CD8-positive, alpha-beta memory T cell (primary cell): ENCODE data around the gene LCE1A. TPM values are rescaled to one million over a fixed set of nuclear protein-coding genes. Genes with fewer than 3 reads are reported as not detected.

Experiments used
- CTCF ChIA-PET: fragments of 350-600 bp; sonication (Branson Sonifier 250); formaldehyde crosslinking; loops from one replicate; lab custom pipeline; 2021; ENCODE audit warnings: antibody characterized with exemption; lab: Charles Lee
- POLR2A ChIA-PET: fragments of 350-600 bp; sonication (Branson Sonifier 250); formaldehyde crosslinking; loops from one replicate; lab custom pipeline; 2021; ENCODE audit warnings: antibody characterized with exemption; lab: Charles Lee
- DNase-seq, 5 donors: peaks; one replicate each; pipeline versions ENCODE4 v3.0.0 to v3.0.0-alpha.2; 2020 to 2022; ENCODE audit warnings: mixed read lengths in 1 of 5
- H3K27ac ChIP-seq: one replicate; pipeline ENCODE4 v1.7.0; 2013; ENCODE audit warnings: low read depth, mild to moderate bottlenecking, low read length, moderate library complexity
- H3K27me3 ChIP-seq: 2 replicates; pipeline ENCODE4 v1.7.0; 2013; ENCODE audit warnings: low read length, mild to moderate bottlenecking; ENCODE audit not compliant: insufficient read depth, poor library complexity, severe bottlenecking
- H3K36me3 ChIP-seq: 2 replicates; pipeline ENCODE4 v1.7.0; 2013; ENCODE audit warnings: mild to moderate bottlenecking, low read length, moderate library complexity; ENCODE audit not compliant: insufficient read depth
- H3K4me1 ChIP-seq: 2 replicates; pipeline ENCODE4 v1.7.0; 2013; ENCODE audit warnings: mild to moderate bottlenecking, low read length, moderate library complexity; ENCODE audit not compliant: insufficient read depth
- H3K4me3 ChIP-seq: 2 replicates; pipeline ENCODE4 v1.7.0; 2013; ENCODE audit warnings: mild to moderate bottlenecking, low read length
- H3K9me3 ChIP-seq: 2 replicates; pipeline ENCODE4 v1.7.0; 2013; ENCODE audit warnings: mild to moderate bottlenecking, low read length
- H3K27ac Mint-ChIP-seq, 8 donors: one replicate each; pipeline ENCODE4 v1.8.0; 2020 to 2021; ENCODE audit warnings: mixed read lengths in 8 of 8, mild to moderate bottlenecking in 6 of 8, inconsistent platforms in 3 of 8, moderate library complexity in 3 of 8
- H3K27me3 Mint-ChIP-seq, 2 donors: one replicate each; pipeline ENCODE4 v1.8.0; 2020 to 2021; ENCODE audit warnings: mixed read lengths in 2 of 2, mild to moderate bottlenecking in 1 of 2, moderate library complexity in 1 of 2
- H3K36me3 Mint-ChIP-seq, 3 donors: one replicate each; pipeline ENCODE4 v1.8.0; 2020 to 2021; ENCODE audit warnings: mixed read lengths in 3 of 3, inconsistent platforms in 1 of 3, mild to moderate bottlenecking in 1 of 3
- H3K4me1 Mint-ChIP-seq, 3 donors: one replicate each; pipeline ENCODE4 v1.8.0; 2020 to 2021; ENCODE audit warnings: mixed read lengths in 3 of 3, inconsistent platforms in 1 of 3, mild to moderate bottlenecking in 1 of 3
- H3K4me3 Mint-ChIP-seq, 7 donors: one replicate each; pipeline ENCODE4 v1.8.0; 2020 to 2021; ENCODE audit warnings: mixed read lengths in 7 of 7, mild to moderate bottlenecking in 6 of 7, moderate library complexity in 4 of 7, inconsistent platforms in 2 of 7
- H3K9me3 Mint-ChIP-seq, 5 donors: one replicate each; pipeline ENCODE4 v1.8.0; 2020 to 2022; ENCODE audit warnings: mixed read lengths in 5 of 5, mild to moderate bottlenecking in 3 of 5, moderate library complexity in 2 of 5, inconsistent platforms in 1 of 5
- polyA plus RNA-seq: library from polyadenylated mRNA; unstranded; fragments of 300-500 nt; fragmentation: Illumina TruSeq; gene quantifications from one replicate; pipeline ENCODE4 v1.2.3, GENCODE V29; 2021
- total RNA-seq, 2 experiments: library from RNA; stranded (reverse); gene quantifications; one replicate each; pipeline ENCODE4 v1.2.3, GENCODE V29; 2021

The LCE1A gene
- total RNA-seq, result not detected
- not detected for polyA plus RNA-seq

- Mint-ChIP-seq H3K4me1 (no peaks in the 10 kb centered on the region), H3K27me3 (peaks cover 8 to 55% of the 10 kb centered on the region in 2 donors), H3K9me3 (peaks cover 0 to 2% (median 0%) of the 10 kb centered on the region in 5 donors), H3K27ac (peak within 1 kb of the TSS in 1 of 8 donors; percentile 1), H3K4me3 (no peak within 1 kb of the TSS), H3K36me3 (no peaks in the 10 kb centered on the region)
- H3K36me3 ChIP-seq, result no peaks in the 10 kb centered on the region
- no peak within 1 kb of the TSS for H3K4me3 ChIP-seq
- ChIA-PET POLR2A (no interaction called here), CTCF (no interaction called here)
- no peaks in the 10 kb centered on the region for H3K4me1 ChIP-seq
- no peak within 1 kb of the TSS for H3K27ac ChIP-seq
- H3K9me3 ChIP-seq, result no peaks in the 10 kb centered on the region
- DNase-seq, result no peak
- H3K27me3 ChIP-seq, result peaks cover 5% of the 10 kb centered on the region
Measured at GRCh38 chr1:152827173-152827572, at the start of gene LCE1A. TSS of gene LCE1A (plus strand) at chr1:152827473. CDS start at chr1:152827473, 0 bp downstream.

- Mint-ChIP-seq H3K36me3 (no peaks in the 10 kb centered on the region), H3K27me3 (peaks cover 14 to 50% of the 10 kb centered on the region in 2 donors), H3K27ac (no peak overlapping the region), H3K4me3 (no peak overlapping the region), H3K9me3 (peaks cover 0 to 7% (median 0%) of the 10 kb centered on the region in 5 donors), H3K4me1 (no peaks in the 10 kb centered on the region)
- Histone ChIP-seq H3K27ac (no peak overlapping the region), H3K4me1 (no peaks in the 10 kb centered on the region), H3K36me3 (no peaks in the 10 kb centered on the region), H3K4me3 (no peak overlapping the region), H3K9me3 (no peaks in the 10 kb centered on the region), H3K27me3 (no peaks in the 10 kb centered on the region)
- ChIA-PET POLR2A (no interaction called here), CTCF (no interaction called here)
- DNase-seq, result no peak
Measured at GRCh38 chr1:152777510-152778137, 49.6 kb upstream of the LCE1A start.

GRCh38 chr1:152783095-152783494, 44.2 kb upstream of the LCE1A start:
- Mint-ChIP-seq H3K9me3 (no peaks in the 10 kb centered on the region), H3K36me3 (no peaks in the 10 kb centered on the region), H3K4me3 (no peak overlapping the region), H3K27me3 (peaks cover 17 to 65% of the 10 kb centered on the region in 2 donors), H3K4me1 (no peaks in the 10 kb centered on the region), H3K27ac (no peak overlapping the region)
- no peak for DNase-seq
- no peaks in the 10 kb centered on the region for H3K36me3 ChIP-seq
- H3K4me1 ChIP-seq, result no peaks in the 10 kb centered on the region
- no peaks in the 10 kb centered on the region for H3K9me3 ChIP-seq
- ChIA-PET CTCF (no interaction called here), POLR2A (no interaction called here)
- H3K27ac ChIP-seq, result no peak overlapping the region
- peaks cover 5% of the 10 kb centered on the region for H3K27me3 ChIP-seq
- H3K4me3 ChIP-seq, result no peak overlapping the region

GRCh38 chr1:152786077-152786476, 41.2 kb upstream of the LCE1A start, which contains the start of gene LCE1E:
TSS of gene LCE1E (plus strand) at chr1:152786257. CDS start at chr1:152787300, 1,043 bp downstream.
- ChIA-PET POLR2A (no interaction called here), CTCF (no interaction called here)
- no peaks in the 10 kb centered on the region for H3K9me3 Mint-ChIP-seq
- no peak within 1 kb of the TSS for H3K27ac Mint-ChIP-seq
- H3K9me3 ChIP-seq, result no peaks in the 10 kb centered on the region
- H3K36me3 ChIP-seq, result no peaks in the 10 kb centered on the region
- H3K27ac ChIP-seq, result no peak within 1 kb of the TSS
- peaks cover 16 to 49% of the 10 kb centered on the region in 2 donors for H3K27me3 Mint-ChIP-seq
- H3K36me3 Mint-ChIP-seq, result no peaks in the 10 kb centered on the region
- H3K4me3 ChIP-seq, result no peak within 1 kb of the TSS
- no peaks in the 10 kb centered on the region for H3K4me1 Mint-ChIP-seq
- DNase-seq, result no peak
- no peaks in the 10 kb centered on the region for H3K4me1 ChIP-seq
- peaks cover 5% of the 10 kb centered on the region for H3K27me3 ChIP-seq
- H3K4me3 Mint-ChIP-seq, result no peak within 1 kb of the TSS

GRCh38 chr1:152795686-152796085, 31.6 kb upstream of the LCE1A start:
- no peaks in the 10 kb centered on the region for H3K27me3 ChIP-seq
- no peak overlapping the region for H3K4me3 ChIP-seq
- Mint-ChIP-seq H3K27ac (no peak overlapping the region), H3K27me3 (peaks cover 4 to 11% of the 10 kb centered on the region in 2 donors), H3K9me3 (no peaks in the 10 kb centered on the region), H3K4me1 (no peaks in the 10 kb centered on the region), H3K4me3 (no peak overlapping the region), H3K36me3 (no peaks in the 10 kb centered on the region)
- CTCF ChIA-PET, result no interaction called here
- DNase-seq, result no peak
- no peak overlapping the region for H3K27ac ChIP-seq
- H3K36me3 ChIP-seq, result no peaks in the 10 kb centered on the region
- no peaks in the 10 kb centered on the region for H3K9me3 ChIP-seq
- H3K4me1 ChIP-seq, result no peaks in the 10 kb centered on the region
- POLR2A ChIA-PET, result no interaction called here

- ChIA-PET POLR2A (no interaction called here), CTCF (no interaction called here)
- Histone ChIP-seq H3K4me1 (no peaks in the 10 kb centered on the region), H3K36me3 (no peaks in the 10 kb centered on the region), H3K9me3 (no peaks in the 10 kb centered on the region), H3K4me3 (no peak within 1 kb of the TSS), H3K27ac (no peak within 1 kb of the TSS), H3K27me3 (no peaks in the 10 kb centered on the region)
- no peaks in the 10 kb centered on the region for H3K9me3 Mint-ChIP-seq
- no peaks in the 10 kb centered on the region for H3K36me3 Mint-ChIP-seq
- H3K27ac Mint-ChIP-seq, result peak within 1 kb of the TSS in 1 of 8 donors; percentile 63
- DNase-seq, result no peak
- no peak within 1 kb of the TSS for H3K4me3 Mint-ChIP-seq
- no peaks in the 10 kb centered on the region for H3K4me1 Mint-ChIP-seq
- peaks cover 4 to 12% of the 10 kb centered on the region in 2 donors for H3K27me3 Mint-ChIP-seq
Measured at GRCh38 chr1:152796421-152796820, 30.9 kb upstream of the LCE1A start, which contains the start of gene LCE1D. TSS of gene LCE1D (plus strand) at chr1:152796721. CDS start at chr1:152797795, 1,074 bp downstream.

GRCh38 chr1:152801333-152801732, 25.9 kb upstream of the LCE1A start:
- Mint-ChIP-seq H3K4me3 (no peak overlapping the region), H3K27ac (no peak overlapping the region), H3K4me1 (no peaks in the 10 kb centered on the region), H3K9me3 (no peaks in the 10 kb centered on the region), H3K36me3 (no peaks in the 10 kb centered on the region), H3K27me3 (peaks cover 4 to 37% of the 10 kb centered on the region in 2 donors)
- no peak overlapping the region for H3K27ac ChIP-seq
- ChIA-PET CTCF (no interaction called here), POLR2A (no interaction called here)
- no peak for DNase-seq
- H3K27me3 ChIP-seq, result no peaks in the 10 kb centered on the region
- H3K4me1 ChIP-seq, result no peaks in the 10 kb centered on the region
- no peaks in the 10 kb centered on the region for H3K9me3 ChIP-seq
- H3K4me3 ChIP-seq, result no peak overlapping the region
- H3K36me3 ChIP-seq, result no peaks in the 10 kb centered on the region

GRCh38 chr1:152806576-152806975, 20.7 kb upstream of the LCE1A start, which contains the start of gene LCE1C:
TSS of gene LCE1C (minus strand) at chr1:152806651. CDS start at chr1:152805478, 1,173 bp downstream.
- Mint-ChIP-seq H3K27me3 (peaks cover 0 to 38% of the 10 kb centered on the region in 2 donors), H3K36me3 (no peaks in the 10 kb centered on the region), H3K9me3 (peaks cover 0 to 2% (median 0%) of the 10 kb centered on the region in 5 donors), H3K27ac (no peak within 1 kb of the TSS), H3K4me3 (no peak within 1 kb of the TSS), H3K4me1 (no peaks in the 10 kb centered on the region)
- no peaks in the 10 kb centered on the region for H3K36me3 ChIP-seq
- H3K27ac ChIP-seq, result no peak within 1 kb of the TSS
- no peak within 1 kb of the TSS for H3K4me3 ChIP-seq
- H3K9me3 ChIP-seq, result no peaks in the 10 kb centered on the region
- ChIA-PET POLR2A (no interaction called here), CTCF (no interaction called here)
- no peaks in the 10 kb centered on the region for H3K4me1 ChIP-seq
- DNase-seq, result no peak
- H3K27me3 ChIP-seq, result no peaks in the 10 kb centered on the region
